ENCODE data around the gene SH3TC2.

SH3TC2 gene

DNA sequence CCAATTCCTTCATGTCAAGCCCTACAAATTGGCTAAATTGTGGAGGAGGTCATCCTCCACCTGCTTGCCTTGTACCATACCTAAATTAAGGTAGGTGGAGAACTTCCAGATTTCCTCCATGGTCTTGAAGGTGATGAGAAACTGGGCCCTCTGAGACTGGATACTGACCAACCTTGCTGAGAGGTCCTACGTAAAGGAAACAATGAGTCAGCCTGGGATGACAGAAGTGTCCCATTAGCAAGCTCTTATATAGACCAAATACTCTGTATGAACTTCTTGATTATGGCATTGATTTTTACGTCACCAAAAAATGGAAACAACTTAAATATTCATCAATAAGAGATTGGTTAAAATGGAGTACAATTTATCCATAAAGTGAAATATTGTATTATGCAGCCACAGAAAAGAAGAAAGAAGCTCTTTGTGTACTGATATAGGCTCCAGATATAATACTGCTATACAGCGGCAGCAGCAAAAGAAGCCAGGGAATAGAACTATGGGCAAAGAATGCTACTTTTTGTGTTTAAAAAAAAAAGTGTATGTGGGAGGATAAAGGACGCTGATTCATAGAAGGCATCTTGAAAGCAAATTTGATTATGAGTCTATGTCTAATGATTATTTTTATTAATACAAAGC is 18.3 kb downstream of the SH3TC2 start:
- TF ChIP-seq ZNF621 (tag by site-specific recombination; IDR thresholded peaks at IDR 0.05), result no peak
- TF ChIP-seq EGR2 (tag by site-specific recombination; IDR thresholded peaks at IDR 0.05; ENCODE audit: low read depth), result no peak
- TF ChIP-seq MYNN (tag by site-specific recombination; IDR thresholded peaks at IDR 0.05; ENCODE audit: borderline replicate concordance), result no peak
- TF ChIP-seq, protein P1, sequence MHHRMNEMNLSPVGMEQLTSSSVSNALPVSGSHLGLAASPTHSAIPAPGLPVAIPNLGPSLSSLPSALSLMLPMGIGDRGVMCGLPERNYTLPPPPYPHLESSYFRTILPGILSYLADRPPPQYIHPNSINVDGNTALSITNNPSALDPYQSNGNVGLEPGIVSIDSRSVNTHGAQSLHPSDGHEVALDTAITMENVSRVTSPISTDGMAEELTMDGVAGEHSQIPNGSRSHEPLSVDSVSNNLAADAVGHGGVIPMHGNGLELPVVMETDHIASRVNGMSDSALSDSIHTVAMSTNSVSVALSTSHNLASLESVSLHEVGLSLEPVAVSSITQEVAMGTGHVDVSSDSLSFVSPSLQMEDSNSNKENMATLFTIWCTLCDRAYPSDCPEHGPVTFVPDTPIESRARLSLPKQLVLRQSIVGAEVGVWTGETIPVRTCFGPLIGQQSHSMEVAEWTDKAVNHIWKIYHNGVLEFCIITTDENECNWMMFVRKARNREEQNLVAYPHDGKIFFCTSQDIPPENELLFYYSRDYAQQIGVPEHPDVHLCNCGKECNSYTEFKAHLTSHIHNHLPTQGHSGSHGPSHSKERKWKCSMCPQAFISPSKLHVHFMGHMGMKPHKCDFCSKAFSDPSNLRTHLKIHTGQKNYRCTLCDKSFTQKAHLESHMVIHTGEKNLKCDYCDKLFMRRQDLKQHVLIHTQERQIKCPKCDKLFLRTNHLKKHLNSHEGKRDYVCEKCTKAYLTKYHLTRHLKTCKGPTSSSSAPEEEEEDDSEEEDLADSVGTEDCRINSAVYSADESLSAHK (tag by site-specific recombination; IDR thresholded peaks at IDR 0.05), result no peak
- TF ChIP-seq ZBTB8A (tag by site-specific recombination; IDR thresholded peaks at IDR 0.05), result no peak
- TF ChIP-seq ZNF843 (tag by site-specific recombination; IDR thresholded peaks at IDR 0.05), result no peak
- no peaks in the 10 kb centered on the region for H3K9me3 ChIP-seq (ENCODE audit: control insufficient read depth, insufficient read depth, low read depth, low read length)
- POLR2A ChIA-PET, result no interaction called here
- CTCF ChIA-PET, result interaction anchor here (0.6 to 3.6 kb wide), 7 partner anchors 9 to 319 kb away, joined by 3 to 25 read pairs (median 4); no protein-coding TSS in a partner anchor
- H3K27ac ChIP-seq (ENCODE audit: extremely low read depth, low read depth, low read length), result no peak overlapping the region
- no peaks in the 10 kb centered on the region for H3K36me3 ChIP-seq (ENCODE audit: control insufficient read depth in 2 of 2, insufficient read depth in 1 of 2, low read length in 2 of 2)
- no peak overlapping the region for H3K4me3 ChIP-seq (ENCODE audit: low read depth, low read length)
- no peaks in the 10 kb centered on the region for H3K4me1 ChIP-seq (ENCODE audit: control insufficient read depth, insufficient read depth, low read length)

DNA sequence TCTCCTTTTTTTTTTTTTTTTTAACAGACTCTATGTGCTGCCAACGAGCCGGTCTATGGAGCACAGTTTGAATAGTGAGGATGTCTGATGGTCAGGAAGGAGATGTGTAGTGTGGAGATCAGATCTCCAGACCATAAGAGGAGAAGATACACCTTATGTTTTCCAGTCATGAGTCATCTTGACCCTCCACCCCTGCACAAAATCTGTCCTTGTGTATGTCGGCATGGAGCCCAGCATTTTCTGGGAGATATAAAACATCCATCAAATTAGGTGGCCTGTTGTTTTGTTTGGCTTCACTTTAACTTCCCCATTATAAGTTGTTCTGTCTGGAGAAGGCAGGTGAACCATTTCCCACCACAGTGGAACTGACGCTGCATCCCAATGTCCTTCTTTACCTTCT is 19.2 kb downstream of the SH3TC2 start:
- H3K4me1 ChIP-seq (ENCODE audit: control insufficient read depth, insufficient read depth, low read length), result no peaks in the 10 kb centered on the region
- POLR2A ChIA-PET, result interaction anchor here (0.6 kb wide), 1 partner anchor 1240 kb away, joined by 3 read pairs; no protein-coding TSS in a partner anchor
- CTCF ChIA-PET, result interaction anchor here (0.7 to 1.7 kb wide), 5 partner anchors 9 to 310 kb away, joined by 3 to 5 read pairs (median 4); no protein-coding TSS in a partner anchor

More for the DNA sequence above, 19.2 kb downstream of the SH3TC2 start:
- TF ChIP-seq ZNF302 (tag by site-specific recombination; IDR thresholded peaks at IDR 0.05; ENCODE audit: low read depth), result no peak
- TF ChIP-seq PRDM1 (tag by site-specific recombination; IDR thresholded peaks at IDR 0.05), result no peak
- no peak for TF ChIP-seq ZBTB8A (tag by site-specific recombination; IDR thresholded peaks at IDR 0.05)
- TF ChIP-seq ZNF157 (tag by site-specific recombination; IDR thresholded peaks at IDR 0.05), result no peak
- TF ChIP-seq ZNF837 (tag by site-specific recombination; IDR thresholded peaks at IDR 0.05), result no peak
- no peak for TF ChIP-seq ZNF214 (tag by site-specific recombination; IDR thresholded peaks at IDR 0.05; ENCODE audit: borderline replicate concordance)
- no peak for TF ChIP-seq OVOL3 (tag by site-specific recombination; IDR thresholded peaks at IDR 0.05)
- TF ChIP-seq ELK4 (IDR thresholded peaks at IDR 0.05; ENCODE audit: borderline replicate concordance, low read depth, low read length), result no peak
- no peak for TF ChIP-seq ZNF10 (tag by site-specific recombination; IDR thresholded peaks at IDR 0.05)
- no peak for TF ChIP-seq ZNF416 (tag by site-specific recombination; IDR thresholded peaks at IDR 0.05)
- TF ChIP-seq, protein P2, sequence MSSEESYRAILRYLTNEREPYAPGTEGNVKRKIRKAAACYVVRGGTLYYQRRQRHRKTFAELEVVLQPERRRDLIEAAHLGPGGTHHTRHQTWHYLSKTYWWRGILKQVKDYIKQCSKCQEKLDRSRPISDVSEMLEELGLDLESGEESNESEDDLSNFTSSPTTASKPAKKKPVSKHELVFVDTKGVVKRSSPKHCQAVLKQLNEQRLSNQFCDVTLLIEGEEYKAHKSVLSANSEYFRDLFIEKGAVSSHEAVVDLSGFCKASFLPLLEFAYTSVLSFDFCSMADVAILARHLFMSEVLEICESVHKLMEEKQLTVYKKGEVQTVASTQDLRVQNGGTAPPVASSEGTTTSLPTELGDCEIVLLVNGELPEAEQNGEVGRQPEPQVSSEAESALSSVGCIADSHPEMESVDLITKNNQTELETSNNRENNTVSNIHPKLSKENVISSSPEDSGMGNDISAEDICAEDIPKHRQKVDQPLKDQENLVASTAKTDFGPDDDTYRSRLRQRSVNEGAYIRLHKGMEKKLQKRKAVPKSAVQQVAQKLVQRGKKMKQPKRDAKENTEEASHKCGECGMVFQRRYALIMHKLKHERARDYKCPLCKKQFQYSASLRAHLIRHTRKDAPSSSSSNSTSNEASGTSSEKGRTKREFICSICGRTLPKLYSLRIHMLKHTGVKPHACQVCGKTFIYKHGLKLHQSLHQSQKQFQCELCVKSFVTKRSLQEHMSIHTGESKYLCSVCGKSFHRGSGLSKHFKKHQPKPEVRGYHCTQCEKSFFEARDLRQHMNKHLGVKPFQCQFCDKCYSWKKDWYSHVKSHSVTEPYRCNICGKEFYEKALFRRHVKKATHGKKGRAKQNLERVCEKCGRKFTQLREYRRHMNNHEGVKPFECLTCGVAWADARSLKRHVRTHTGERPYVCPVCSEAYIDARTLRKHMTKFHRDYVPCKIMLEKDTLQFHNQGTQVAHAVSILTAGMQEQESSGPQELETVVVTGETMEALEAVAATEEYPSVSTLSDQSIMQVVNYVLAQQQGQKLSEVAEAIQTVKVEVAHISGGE (tag by site-specific recombination; conservative IDR thresholded peaks at IDR 0.05; ENCODE audit: low read depth), result no peak
- Histone ChIP-seq H3K36me3 (ENCODE audit: control insufficient read depth in 2 of 2, insufficient read depth in 1 of 2, low read length in 2 of 2) (no peaks in the 10 kb centered on the region), H3K4me3 (ENCODE audit: low read depth, low read length) (no peak overlapping the region), H3K27ac (ENCODE audit: extremely low read depth, low read depth, low read length) (no peak overlapping the region), H3K9me3 (ENCODE audit: control insufficient read depth, insufficient read depth, low read depth, low read length) (no peaks in the 10 kb centered on the region)

All from HEK293 (cell line).